Left lung (tissue), 10 donors: ENCODE data around the gene RFC1. TPM values are rescaled to one million over a fixed set of nuclear protein-coding genes. Genes with fewer than 3 reads are reported as not detected.
"Not testable (repeated sequence)": the region's sequence is repeated elsewhere in the genome, so short reads cannot be mapped to it uniquely, and the experiment has no call there.

Experiments used
- ATAC-seq: fragments of 200-7000 bp; cut with Tn5 transposase; one replicate; pipeline ENCODE4 v1.9.1; 2020; ENCODE audit warnings: moderate library complexity
- DNase-seq, 4 donors: peaks; one replicate each; pipeline ENCODE4 v3.0.0-alpha.2; 2013 to 2020
- H3K27ac ChIP-seq, 2 donors: fragments of 200-600 bp; sonication (generic) in 1 of 2; one replicate each; pipeline versions ENCODE4 v1.5.0 to v1.8.0; 2020 to 2021
- H3K27me3 ChIP-seq, 2 donors: fragments of 200-600 bp; sonication (generic) in 1 of 2; one replicate each; pipeline versions ENCODE4 v1.5.0 to v1.8.0; 2020 to 2021
- H3K36me3 ChIP-seq, 2 donors: fragments of 200-600 bp; sonication (generic) in 1 of 2; one replicate each; pipeline versions ENCODE4 v1.5.0 to v1.8.0; 2020 to 2021
- H3K4me1 ChIP-seq, 2 donors: fragments of 200-600 bp; one replicate each; pipeline ENCODE4 v1.8.0; 2021
- H3K4me3 ChIP-seq, 2 donors: fragments of 200-600 bp; sonication (generic) in 1 of 2; one replicate each; pipeline versions ENCODE4 v1.5.0 to v1.8.0; 2020 to 2021; ENCODE audit warnings: mild to moderate bottlenecking in 1 of 2
- H3K9me3 ChIP-seq, 2 donors: fragments of 200-600 bp; sonication (generic) in 1 of 2; one replicate each; pipeline versions ENCODE4 v1.5.0 to v1.8.0; 2020 to 2021
- intact Hi-C, 2 donors: fragments of 100-400 bp; cut with DNase I; formaldehyde crosslinking; loops; one replicate each; pipeline versions ENCODE4 v1.11.2 to v1.14.2; 2022
- polyA plus RNA-seq, 6 donors: library from polyadenylated mRNA; unstranded; fragments of 120-200 nt; gene quantifications; one replicate each; pipeline ENCODE4 v1.2.1, GENCODE V29; 2013; ENCODE audit not compliant: insufficient read length in 6 of 6
- total RNA-seq, 2 donors: library from RNA; stranded (reverse); fragmentation: NEBNext Ultra II Directional; extraction: Animal tissue kit (Norgen Biotek cat#: 25700); gene quantifications; one replicate each; pipeline ENCODE4 v1.2.1, GENCODE V29; 2021
- TF ChIP-seq, protein P1 (sequence below), 2 donors: fragments of 200-600 bp; sonication (generic) in 1 of 2; IDR thresholded peaks; one replicate each; pipeline versions ENCODE4 v1.5.0 to v1.8.0; 2021; ENCODE audit warnings: antibody characterized with exemption in 2 of 2
- donor health status: DM: no; HTN: yes; CAD: no.
- donor health status: DM: no; HTN: no; CAD: no.

Gene RFC1
- total and polyA plus RNA-seq, 8 donors: 40.8 to 82.4 (median 71.1) TPM

DNA sequence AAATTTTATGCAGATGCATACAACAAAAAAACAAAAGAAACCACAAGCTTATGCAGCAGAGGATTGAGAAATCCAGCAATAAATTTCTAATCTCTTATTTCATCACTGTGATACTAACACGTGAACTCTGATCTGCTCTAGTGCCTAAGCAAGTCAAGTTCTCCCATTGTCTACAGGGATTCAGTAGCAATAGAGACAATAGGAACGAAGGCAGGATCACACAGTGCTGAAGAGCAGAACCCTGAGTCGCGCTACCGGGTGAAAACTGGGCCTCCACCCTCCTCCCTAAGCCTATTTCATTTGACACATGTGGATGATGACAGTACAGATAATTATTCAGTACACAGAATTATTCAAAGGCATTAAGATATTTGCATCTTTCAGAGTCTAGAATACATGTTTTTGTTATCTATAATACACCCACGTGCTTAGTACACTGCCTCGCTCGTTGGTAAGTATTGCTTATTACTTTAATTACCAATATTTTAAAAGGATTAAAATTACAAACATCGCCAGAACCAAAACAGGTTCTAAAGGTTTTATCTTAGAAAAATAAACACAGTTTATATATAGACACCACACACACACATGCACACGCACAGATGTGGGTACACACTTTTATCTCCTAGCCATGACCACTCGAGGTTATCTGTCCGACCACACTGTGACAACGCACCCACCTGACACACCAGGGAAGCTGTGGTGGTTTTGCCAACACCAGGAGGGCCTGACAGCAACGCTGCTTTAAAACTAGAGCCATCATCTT lies 60.1 kb downstream of the RFC1 start:
- H3K36me3 ChIP-seq: peaks cover 0 to 97% of the 10 kb centered on the region in 2 donors
- DNase-seq (no peak), ATAC-seq (no peak)
- no peak overlapping the region for H3K4me3 ChIP-seq
- intact Hi-C loops: no loop called here
- H3K4me1 ChIP-seq: no peaks in the 10 kb centered on the region
- H3K27ac ChIP-seq: no peak overlapping the region
- H3K9me3 ChIP-seq: no peaks in the 10 kb centered on the region
- no peaks in the 10 kb centered on the region for H3K27me3 ChIP-seq
- TF ChIP-seq, protein P1, sequence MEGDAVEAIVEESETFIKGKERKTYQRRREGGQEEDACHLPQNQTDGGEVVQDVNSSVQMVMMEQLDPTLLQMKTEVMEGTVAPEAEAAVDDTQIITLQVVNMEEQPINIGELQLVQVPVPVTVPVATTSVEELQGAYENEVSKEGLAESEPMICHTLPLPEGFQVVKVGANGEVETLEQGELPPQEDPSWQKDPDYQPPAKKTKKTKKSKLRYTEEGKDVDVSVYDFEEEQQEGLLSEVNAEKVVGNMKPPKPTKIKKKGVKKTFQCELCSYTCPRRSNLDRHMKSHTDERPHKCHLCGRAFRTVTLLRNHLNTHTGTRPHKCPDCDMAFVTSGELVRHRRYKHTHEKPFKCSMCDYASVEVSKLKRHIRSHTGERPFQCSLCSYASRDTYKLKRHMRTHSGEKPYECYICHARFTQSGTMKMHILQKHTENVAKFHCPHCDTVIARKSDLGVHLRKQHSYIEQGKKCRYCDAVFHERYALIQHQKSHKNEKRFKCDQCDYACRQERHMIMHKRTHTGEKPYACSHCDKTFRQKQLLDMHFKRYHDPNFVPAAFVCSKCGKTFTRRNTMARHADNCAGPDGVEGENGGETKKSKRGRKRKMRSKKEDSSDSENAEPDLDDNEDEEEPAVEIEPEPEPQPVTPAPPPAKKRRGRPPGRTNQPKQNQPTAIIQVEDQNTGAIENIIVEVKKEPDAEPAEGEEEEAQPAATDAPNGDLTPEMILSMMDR (IDR thresholded peaks at IDR 0.05): no peak

DNA sequence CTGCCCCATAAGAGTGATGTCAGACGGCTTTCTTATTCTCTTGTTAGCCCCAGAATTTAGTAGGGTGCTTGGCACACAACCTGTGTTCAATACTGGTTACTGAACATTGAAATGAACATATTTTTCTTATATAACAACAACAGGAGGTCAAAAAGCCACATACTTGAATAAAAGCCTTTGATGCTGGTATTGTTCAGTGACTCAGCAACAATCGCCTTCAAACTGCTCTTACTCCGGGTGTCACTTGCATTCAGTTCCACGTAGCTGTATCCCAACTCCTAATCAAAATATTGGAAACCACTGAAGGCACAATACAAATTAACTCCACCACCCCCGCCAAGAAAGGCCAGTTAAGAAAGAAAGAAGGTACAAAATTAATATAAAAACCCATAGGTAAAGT lies 61.5 kb downstream of the RFC1 start:
- TF ChIP-seq, protein P1 (IDR thresholded peaks at IDR 0.05): no peak
- intact Hi-C loops: no loop called here
- ATAC-seq: no peak
- Histone ChIP-seq H3K27me3 (no peaks in the 10 kb centered on the region), H3K4me1 (no peaks in the 10 kb centered on the region), H3K4me3 (no peak overlapping the region), H3K36me3 (peaks cover 0 to 98% of the 10 kb centered on the region in 2 donors), H3K27ac (no peak overlapping the region), H3K9me3 (no peaks in the 10 kb centered on the region)
- no peak for DNase-seq

DNA sequence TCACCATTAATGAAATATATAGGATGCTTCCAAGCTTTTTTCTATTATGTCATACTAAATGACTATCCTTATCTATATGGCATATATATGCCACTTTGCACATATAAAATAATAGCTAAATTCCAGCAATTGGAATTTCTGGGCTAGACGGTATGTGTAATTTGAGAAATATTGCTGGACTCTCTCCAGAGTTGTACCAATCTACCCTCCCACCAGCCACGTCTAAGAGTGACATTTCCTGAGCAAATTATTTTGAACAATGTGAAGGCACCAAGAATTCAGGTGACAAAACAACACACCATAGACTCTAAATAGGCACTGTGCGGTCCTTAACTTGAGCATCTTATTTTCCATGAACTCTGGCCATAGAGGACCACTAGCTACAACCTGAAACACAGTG lies 62.3 kb downstream of the RFC1 start:
- TF ChIP-seq, protein P1 (IDR thresholded peaks at IDR 0.05): no peak
- no peak overlapping the region for H3K27ac ChIP-seq
- intact Hi-C loops: no loop called here
- no peak for ATAC-seq
- DNase-seq: no peak
- no peaks in the 10 kb centered on the region for H3K9me3 ChIP-seq
- no peaks in the 10 kb centered on the region for H3K4me1 ChIP-seq
- H3K36me3 ChIP-seq: peaks cover 0 to 98% of the 10 kb centered on the region in 2 donors
- no peak overlapping the region for H3K4me3 ChIP-seq
- H3K27me3 ChIP-seq: no peaks in the 10 kb centered on the region

DNA sequence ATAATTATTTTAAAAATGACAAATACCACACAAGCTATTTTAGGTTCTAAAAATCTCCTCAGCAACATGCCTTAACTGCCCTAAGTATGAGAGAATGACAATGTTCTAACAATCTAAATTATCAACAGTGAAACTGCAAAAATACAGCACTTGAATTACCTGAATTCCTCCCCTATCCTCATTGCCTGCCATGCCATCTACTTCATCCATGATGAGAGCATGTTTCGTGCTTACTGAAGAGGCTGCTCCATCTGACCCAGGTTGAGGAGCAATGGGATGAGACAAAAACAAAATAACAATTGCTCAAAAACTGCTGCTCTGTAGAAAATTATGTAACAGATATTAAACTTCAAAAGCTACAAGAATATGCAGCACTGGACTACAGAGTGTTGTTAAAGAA lies 63.3 kb downstream of the RFC1 start:
- H3K36me3 ChIP-seq: peaks cover 0 to 98% of the 10 kb centered on the region in 2 donors
- intact Hi-C loops: no loop called here
- no peaks in the 10 kb centered on the region for H3K9me3 ChIP-seq
- no peaks in the 10 kb centered on the region for H3K4me1 ChIP-seq
- TF ChIP-seq, protein P1 (IDR thresholded peaks at IDR 0.05): no peak
- no peak overlapping the region for H3K27ac ChIP-seq
- ATAC-seq: no peak
- no peak for DNase-seq
- no peaks in the 10 kb centered on the region for H3K27me3 ChIP-seq
- H3K4me3 ChIP-seq: no peak overlapping the region

DNA sequence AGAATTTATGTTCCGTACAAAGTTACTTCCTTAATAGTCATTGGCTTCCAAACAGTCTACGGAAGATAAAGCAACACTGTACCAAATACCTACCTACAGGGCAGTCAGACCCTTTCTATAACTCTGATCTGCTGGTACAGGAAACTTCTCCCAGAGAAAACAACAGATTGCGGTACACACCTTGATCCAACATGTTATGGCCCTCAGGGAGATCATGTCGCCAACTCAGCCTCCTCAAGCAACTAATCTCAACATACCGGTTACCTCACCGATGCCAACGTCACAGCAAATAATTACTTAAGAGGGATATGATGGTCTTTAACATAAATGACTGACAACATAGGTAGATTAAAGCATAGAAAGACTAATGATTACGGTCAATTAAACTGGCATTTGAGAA lies 70.4 kb downstream of the RFC1 start:
- Histone ChIP-seq H3K36me3 (peaks cover 0 to 84% of the 10 kb centered on the region in 2 donors), H3K4me3 (no peak overlapping the region), H3K27ac (no peak overlapping the region), H3K9me3 (no peaks in the 10 kb centered on the region), H3K4me1 (no peaks in the 10 kb centered on the region), H3K27me3 (no peaks in the 10 kb centered on the region)
- DNase-seq (no peak), ATAC-seq (no peak)
- TF ChIP-seq, protein P1 (IDR thresholded peaks at IDR 0.05): no peak
- intact Hi-C loops: no loop called here

DNA sequence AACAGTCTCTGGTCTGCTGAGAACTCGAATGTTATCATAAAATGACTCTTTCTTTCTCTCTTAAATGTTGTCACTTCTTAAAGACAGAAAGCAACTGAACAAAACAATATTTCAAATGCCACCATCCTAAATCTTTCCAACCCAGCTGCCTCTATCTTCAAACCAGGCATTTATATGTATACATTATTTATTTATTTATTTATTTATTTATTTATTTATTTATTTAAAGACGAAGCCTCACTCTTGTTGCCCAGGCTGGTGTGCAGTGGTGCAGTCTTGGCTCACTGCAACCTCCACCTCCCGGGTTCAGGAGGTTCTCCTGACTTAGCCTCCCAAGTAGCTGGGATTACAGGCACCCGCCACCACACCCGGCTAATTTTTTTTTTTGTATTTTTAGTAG lies 73.7 kb downstream of the RFC1 start:
- DNase-seq, H3K27ac ChIP-seq, H3K4me1 ChIP-seq, ATAC-seq, H3K4me3 ChIP-seq, H3K9me3 ChIP-seq, intact Hi-C loops, H3K27me3 ChIP-seq: not testable (repeated sequence)
- peaks cover 0 to 84% of the 10 kb centered on the region in 2 donors for H3K36me3 ChIP-seq
